Fibroblast of lung (primary cell): ENCODE measurements around the gene TAF11. TPM values are rescaled to one million over a fixed set of nuclear protein-coding genes. Genes with fewer than 3 reads are reported as not detected.
A peak's percentile ranks its signal among the peaks of the same experiment; 100 is the strongest.

Experiments
- DNase-seq, 2 donors: peaks; one replicate each; pipeline versions ENCODE4 v3.0.0 to v3.0.0-alpha.2; 2010; ENCODE audit warnings: low read depth in 2 of 2
- H2AFZ ChIP-seq: 2 replicates; pipeline ENCODE4 v1.5.1; 2012; ENCODE audit warnings: low read length, control low read depth, inconsistent platforms
- H3K27ac ChIP-seq: 2 replicates; pipeline ENCODE4 v1.5.1; 2011; ENCODE audit warnings: low read length, control low read depth; ENCODE audit not compliant: insufficient read depth
- H3K27me3 ChIP-seq: 2 replicates; pipeline ENCODE4 v1.5.1; 2011; ENCODE audit warnings: mild to moderate bottlenecking, low read length; ENCODE audit not compliant: control insufficient read depth, insufficient read depth
- H3K36me3 ChIP-seq: 2 replicates; pipeline ENCODE4 v1.5.1; 2011; ENCODE audit warnings: low read length; ENCODE audit not compliant: control insufficient read depth, insufficient read depth
- H3K4me1 ChIP-seq: 2 replicates; pipeline ENCODE4 v1.5.1; 2011; ENCODE audit warnings: low read length; ENCODE audit not compliant: control insufficient read depth, insufficient read depth; ENCODE audit errors: extremely low read depth
- H3K4me2 ChIP-seq: 2 replicates; pipeline ENCODE4 v1.5.1; 2011; ENCODE audit warnings: low read length, control low read depth; ENCODE audit not compliant: insufficient read depth; ENCODE audit errors: extremely low read depth
- H3K4me3 ChIP-seq, 4 experiments: fragments of 200-600 bp in 1 of 4; sonication (generic) in 1 of 4; replicated peaks in 1 of 4; 2 replicates each; pipeline ENCODE4 v1.5.1; 2011 to 2016; ENCODE audit warnings: low read length in 4 of 4, low read depth in 3 of 4, mild to moderate bottlenecking in 3 of 4, control low read depth in 2 of 4, inconsistent platforms in 1 of 4, mixed read lengths in 1 of 4; ENCODE audit not compliant: insufficient read depth in 1 of 4; ENCODE audit errors: control extremely low read depth in 1 of 4
- H3K79me2 ChIP-seq: 2 replicates; pipeline ENCODE4 v1.5.1; 2012; ENCODE audit warnings: mild to moderate bottlenecking, low read length, inconsistent platforms; ENCODE audit not compliant: control insufficient read depth, insufficient read depth
- H3K9ac ChIP-seq: 2 replicates; pipeline ENCODE4 v1.5.1; 2011; ENCODE audit warnings: mild to moderate bottlenecking, low read length, control low read depth; ENCODE audit not compliant: insufficient read depth
- H3K9me3 ChIP-seq: 2 replicates; pipeline ENCODE4 v1.5.1; 2012; ENCODE audit warnings: low read depth, low read length; ENCODE audit not compliant: control insufficient read depth, insufficient read depth
- H4K20me1 ChIP-seq: 2 replicates; pipeline ENCODE4 v1.5.1; 2011; ENCODE audit warnings: low read length; ENCODE audit not compliant: control insufficient read depth, insufficient read depth; ENCODE audit errors: extremely low read depth
- EZH2 ChIP-seq: IDR thresholded peaks from 2 replicates; pipeline ENCODE4 v1.5.1; 2012; ENCODE audit warnings: low read length, control low read depth, mild to moderate bottlenecking; ENCODE audit errors: missing control alignments
- polyA plus RNA-seq, 2 donors: library from polyadenylated mRNA; depleted of rRNA in 1 of 2; stranded (reverse) in 1 of 2; unstranded in 1 of 2; fragments of >200 nt; gene quantifications; 2 replicates each; pipeline ENCODE4 v1.2.1, GENCODE V29; 2011 to 2012; ENCODE audit warnings: missing spikeins in 1 of 2
- total RNA-seq: library from RNA; depleted of rRNA; stranded (reverse); fragments of >200 nt; gene quantifications from 2 replicates; pipeline ENCODE4 v1.2.1, GENCODE V29; 2014
- TF ChIP-seq, protein P1 (sequence below), 2 donors: IDR thresholded peaks in 1 of 2; conservative IDR thresholded peaks in 1 of 2; 1 replicate in 1 of 2; 2 replicates in 1 of 2; pipeline ENCODE4 v1.5.1; 2011 to 2012; ENCODE audit warnings: low read length in 2 of 2, control low read depth in 1 of 2, inconsistent platforms in 1 of 2, low read depth in 1 of 2, mild to moderate bottlenecking in 1 of 2

Gene TAF11
- total and polyA plus RNA-seq, 2 donors (not counting 1 experiment from before 2014, with no cell fraction given): 13.9 to 35.6 TPM

DNA sequence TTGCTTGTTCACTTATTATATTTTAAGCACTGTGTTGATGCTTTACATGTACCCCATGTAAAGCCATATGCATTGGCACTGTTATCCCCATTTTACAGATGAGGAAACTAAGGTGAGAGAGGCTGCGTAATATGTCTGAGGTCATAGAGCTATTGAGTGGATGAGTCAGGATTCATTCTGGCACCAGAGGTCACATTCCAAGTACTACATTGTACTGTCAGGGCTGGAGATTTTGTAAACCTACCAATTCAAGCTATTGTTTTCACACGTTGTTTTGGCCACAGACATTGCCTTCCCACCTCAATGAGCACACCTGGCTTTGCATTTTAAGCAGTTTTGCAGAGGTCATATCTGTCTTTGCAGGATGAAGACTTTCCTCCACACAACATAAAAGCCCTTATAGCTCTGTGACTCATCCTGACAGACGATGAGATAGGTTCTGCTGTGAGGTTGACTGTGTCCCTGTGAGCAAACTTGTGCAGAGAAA, 34.4 kb upstream of the TAF11 start:
- DNase-seq: peak; percentile 47 to 71
- no peaks in the 10 kb centered on the region for H4K20me1 ChIP-seq

DNA sequence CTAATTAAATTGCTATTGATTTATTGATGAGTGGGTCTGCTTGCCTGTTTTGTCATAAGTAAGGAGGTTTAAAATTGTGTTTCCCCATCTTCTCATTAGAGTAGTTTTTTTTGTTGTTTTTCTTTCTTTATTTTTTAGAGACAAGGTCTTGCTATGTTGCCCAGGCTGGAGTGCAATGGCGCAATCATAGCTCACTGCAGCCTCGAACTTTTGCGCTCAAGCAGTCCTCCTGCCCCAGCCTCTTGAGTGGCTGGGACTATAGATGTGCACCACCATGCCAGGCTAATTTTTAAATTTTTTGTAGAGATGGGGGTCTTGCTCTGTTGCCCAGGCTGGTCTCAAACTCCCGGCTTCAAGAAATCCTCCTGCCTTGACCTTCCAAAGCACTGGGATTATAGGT, 32.3 kb upstream of the TAF11 start:
- no peaks in the 10 kb centered on the region for H3K79me2 ChIP-seq
- H2AFZ ChIP-seq: no peak overlapping the region
- no peak for TF ChIP-seq EZH2
- TF ChIP-seq, protein P1, sequence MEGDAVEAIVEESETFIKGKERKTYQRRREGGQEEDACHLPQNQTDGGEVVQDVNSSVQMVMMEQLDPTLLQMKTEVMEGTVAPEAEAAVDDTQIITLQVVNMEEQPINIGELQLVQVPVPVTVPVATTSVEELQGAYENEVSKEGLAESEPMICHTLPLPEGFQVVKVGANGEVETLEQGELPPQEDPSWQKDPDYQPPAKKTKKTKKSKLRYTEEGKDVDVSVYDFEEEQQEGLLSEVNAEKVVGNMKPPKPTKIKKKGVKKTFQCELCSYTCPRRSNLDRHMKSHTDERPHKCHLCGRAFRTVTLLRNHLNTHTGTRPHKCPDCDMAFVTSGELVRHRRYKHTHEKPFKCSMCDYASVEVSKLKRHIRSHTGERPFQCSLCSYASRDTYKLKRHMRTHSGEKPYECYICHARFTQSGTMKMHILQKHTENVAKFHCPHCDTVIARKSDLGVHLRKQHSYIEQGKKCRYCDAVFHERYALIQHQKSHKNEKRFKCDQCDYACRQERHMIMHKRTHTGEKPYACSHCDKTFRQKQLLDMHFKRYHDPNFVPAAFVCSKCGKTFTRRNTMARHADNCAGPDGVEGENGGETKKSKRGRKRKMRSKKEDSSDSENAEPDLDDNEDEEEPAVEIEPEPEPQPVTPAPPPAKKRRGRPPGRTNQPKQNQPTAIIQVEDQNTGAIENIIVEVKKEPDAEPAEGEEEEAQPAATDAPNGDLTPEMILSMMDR (conservative IDR thresholded peaks at IDR 0.05 in 1 of 2, IDR thresholded peaks at IDR 0.05 in 1 of 2; ENCODE audit: low read depth in 1 of 2, low read length in 2 of 2): no peak
- no peaks in the 10 kb centered on the region for H3K36me3 ChIP-seq
- H3K4me2 ChIP-seq: no peak overlapping the region
- no peak overlapping the region for H3K4me3 ChIP-seq
- H3K27me3 ChIP-seq: no peaks in the 10 kb centered on the region
- H3K9ac ChIP-seq: no peak overlapping the region
- DNase-seq: no peak
- no peaks in the 10 kb centered on the region for H4K20me1 ChIP-seq
- no peak overlapping the region for H3K27ac ChIP-seq
- no peaks in the 10 kb centered on the region for H3K9me3 ChIP-seq
- no peaks in the 10 kb centered on the region for H3K4me1 ChIP-seq

More for the DNA sequence above, 34.4 kb upstream of the TAF11 start:
- H3K9ac ChIP-seq: no peak overlapping the region
- no peaks in the 10 kb centered on the region for H3K79me2 ChIP-seq
- H3K4me1 ChIP-seq: peaks cover 2% of the 10 kb centered on the region
- H3K27ac ChIP-seq: no peak overlapping the region
- TF ChIP-seq EZH2: no peak
- TF ChIP-seq, protein P1 (conservative IDR thresholded peaks at IDR 0.05 in 1 of 2, IDR thresholded peaks at IDR 0.05 in 1 of 2; ENCODE audit: low read depth in 1 of 2, low read length in 2 of 2): no peak
- H3K36me3 ChIP-seq: no peaks in the 10 kb centered on the region
- no peak overlapping the region for H3K4me2 ChIP-seq
- no peak overlapping the region for H2AFZ ChIP-seq
- no peaks in the 10 kb centered on the region for H3K27me3 ChIP-seq
- H3K4me3 ChIP-seq: no peak overlapping the region
- no peaks in the 10 kb centered on the region for H3K9me3 ChIP-seq

DNA sequence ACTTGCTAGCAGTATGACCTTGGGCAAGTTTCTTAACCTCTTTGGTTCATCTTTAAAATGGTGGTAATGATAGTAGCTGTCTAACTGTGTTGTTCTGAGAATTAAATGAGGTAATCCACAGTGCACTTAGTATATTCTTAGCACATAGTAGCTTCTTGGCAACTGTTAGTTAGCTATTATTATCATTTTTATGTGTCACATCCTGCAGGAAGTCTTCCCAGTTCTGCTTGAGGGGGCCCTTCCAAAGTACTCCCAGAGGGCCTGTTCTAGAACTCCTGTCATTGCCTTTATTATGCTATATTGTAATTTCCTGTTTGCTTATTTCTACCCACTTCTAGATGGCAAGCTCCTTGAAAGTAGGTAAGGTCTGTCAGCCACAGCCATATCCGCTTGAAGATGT, 31.8 kb upstream of the TAF11 start:
- DNase-seq: peak in 1 of 2 donors; percentile 36
- no peak for TF ChIP-seq EZH2
- TF ChIP-seq, protein P1 (conservative IDR thresholded peaks at IDR 0.05 in 1 of 2, IDR thresholded peaks at IDR 0.05 in 1 of 2; ENCODE audit: low read depth in 1 of 2, low read length in 2 of 2): no peak
- H3K27ac ChIP-seq: no peak overlapping the region
- H3K4me3 ChIP-seq: no peak overlapping the region
- H3K9ac ChIP-seq: no peak overlapping the region
- H3K9me3 ChIP-seq: no peaks in the 10 kb centered on the region
- no peaks in the 10 kb centered on the region for H3K4me1 ChIP-seq
- H3K4me2 ChIP-seq: no peak overlapping the region
- H4K20me1 ChIP-seq: no peaks in the 10 kb centered on the region
- no peaks in the 10 kb centered on the region for H3K36me3 ChIP-seq
- no peaks in the 10 kb centered on the region for H3K79me2 ChIP-seq
- no peak overlapping the region for H2AFZ ChIP-seq
- H3K27me3 ChIP-seq: no peaks in the 10 kb centered on the region
